ENCODE measurements around the gene ZIM2.

- TF ChIP-seq CTCF (optimal IDR thresholded peaks at IDR 0.05 in 1 of 3, IDR thresholded peaks at IDR 0.05 in 1 of 3, conservative IDR thresholded peaks at IDR 0.05 in 1 of 3; ENCODE audit: extremely low read depth in 1 of 3, insufficient read depth in 2 of 3, low read length in 3 of 3) (no peak), EZH2 (IDR thresholded peaks at IDR 0.05; ENCODE audit: low read length) (no peak)
These were observed 94.2 kb downstream of the ZIM2 start for GRCh38 chr19:56746367-56746766.
